H9 (cell line): ENCODE measurements around the gene TARP.
"Not testable (repeated sequence)": the region's sequence is repeated elsewhere in the genome, so short reads cannot be mapped to it uniquely, and the experiment has no call there.

Experiments
- DNase-seq: peaks from one replicate; pipeline ENCODE4 v3.0.0-alpha.2; 2017
- H2AFZ ChIP-seq: one replicate; pipeline ENCODE4 v1.6.1; 2013; ENCODE audit warnings: mild to moderate bottlenecking, low read length, control low read depth, moderate library complexity
- H2AK5ac ChIP-seq: 2 replicates; pipeline ENCODE4 v1.6.1; 2013; ENCODE audit warnings: low read length, control low read depth, mixed read lengths; ENCODE audit not compliant: insufficient read length
- H2BK120ac ChIP-seq: one replicate; pipeline ENCODE4 v1.6.1; 2013; ENCODE audit warnings: low read depth, mild to moderate bottlenecking, low read length, control low read depth, inconsistent platforms; ENCODE audit not compliant: poor library complexity, severe bottlenecking
- H2BK12ac ChIP-seq: 2 replicates; pipeline ENCODE4 v1.6.1; 2013; ENCODE audit warnings: low read length, control low read depth, mixed read lengths, low read depth; ENCODE audit not compliant: insufficient read length
- H2BK15ac ChIP-seq: 2 replicates; pipeline ENCODE4 v1.6.1; 2013; ENCODE audit warnings: low read depth, low read length, control low read depth
- H2BK20ac ChIP-seq: one replicate; pipeline ENCODE4 v1.6.1; 2013; ENCODE audit warnings: low read depth, mild to moderate bottlenecking, low read length, control low read depth, inconsistent platforms; ENCODE audit not compliant: poor library complexity, severe bottlenecking
- H2BK5ac ChIP-seq: 2 replicates; pipeline ENCODE4 v1.6.1; 2013; ENCODE audit warnings: low read length, control low read depth, mixed read lengths; ENCODE audit not compliant: insufficient read length
- H3K14ac ChIP-seq: 2 replicates; pipeline ENCODE4 v1.6.1; 2013; ENCODE audit warnings: low read length, control low read depth; ENCODE audit not compliant: insufficient read depth
- H3K18ac ChIP-seq: 2 replicates; pipeline ENCODE4 v1.6.1; 2013; ENCODE audit warnings: low read depth, mild to moderate bottlenecking, mixed read lengths, low read length, control low read depth; ENCODE audit not compliant: insufficient read length
- H3K23ac ChIP-seq: 2 replicates; pipeline ENCODE4 v1.6.1; 2013; ENCODE audit warnings: low read length, control low read depth, mixed read lengths, low read depth; ENCODE audit not compliant: insufficient read length
- H3K23me2 ChIP-seq: 2 replicates; pipeline ENCODE4 v1.6.1; 2013; ENCODE audit warnings: low read depth, mild to moderate bottlenecking, mixed read lengths, low read length, control low read depth; ENCODE audit not compliant: insufficient read length, poor library complexity, severe bottlenecking
- H3K27ac ChIP-seq: 2 replicates; pipeline ENCODE4 v1.5.1; 2013; ENCODE audit warnings: low read length, control low read depth, mixed read lengths, low read depth; ENCODE audit not compliant: insufficient read length
- H3K27me3 ChIP-seq: 2 replicates; pipeline ENCODE4 v1.6.1; 2013; ENCODE audit warnings: low read length, control low read depth, inconsistent platforms; ENCODE audit not compliant: insufficient read depth
- H3K4ac ChIP-seq: 2 replicates; pipeline ENCODE4 v1.6.1; 2013; ENCODE audit warnings: low read depth, mild to moderate bottlenecking, control low read depth, inconsistent platforms, low read length, moderate library complexity
- H3K4me1 ChIP-seq: 2 replicates; pipeline ENCODE4 v1.6.1; 2013; ENCODE audit warnings: low read length, control low read depth, inconsistent platforms; ENCODE audit not compliant: insufficient read depth
- H3K4me2 ChIP-seq: 2 replicates; pipeline ENCODE4 v1.6.1; 2013; ENCODE audit warnings: low read length, control low read depth, mixed read lengths; ENCODE audit not compliant: insufficient read length, insufficient read depth
- H3K56ac ChIP-seq: 2 replicates; pipeline ENCODE4 v1.6.1; 2013; ENCODE audit warnings: low read depth, mild to moderate bottlenecking, mixed read lengths, low read length, control low read depth; ENCODE audit not compliant: insufficient read length
- H3K79me1 ChIP-seq: 2 replicates; pipeline ENCODE4 v1.6.1; 2013; ENCODE audit warnings: low read depth, mild to moderate bottlenecking, moderate library complexity, low read length, control low read depth, inconsistent platforms; ENCODE audit not compliant: insufficient read depth, poor library complexity, severe bottlenecking
- H3K79me2 ChIP-seq: 2 replicates; pipeline ENCODE4 v1.6.1; 2013; ENCODE audit warnings: low read length, control low read depth, inconsistent platforms; ENCODE audit not compliant: insufficient read depth
- H3K9ac ChIP-seq: 2 replicates; pipeline ENCODE4 v1.6.1; 2013; ENCODE audit warnings: low read length, control low read depth, mixed read lengths; ENCODE audit not compliant: insufficient read length; ENCODE audit errors: extremely low read depth
- H3K9me3 ChIP-seq: one replicate; pipeline ENCODE4 v1.6.1; 2013; ENCODE audit warnings: low read depth, low read length, inconsistent platforms; ENCODE audit not compliant: control insufficient read depth
- H3T11ph ChIP-seq: one replicate; pipeline ENCODE4 v1.6.1; 2013; ENCODE audit warnings: mild to moderate bottlenecking, low read length, control low read depth, inconsistent platforms
- H4K20me1 ChIP-seq: one replicate; pipeline ENCODE4 v1.6.1; 2013; ENCODE audit not compliant: control insufficient read depth, insufficient read length, insufficient read depth
- H4K5ac ChIP-seq: 2 replicates; pipeline ENCODE4 v1.6.1; 2013; ENCODE audit warnings: low read depth, mild to moderate bottlenecking, mixed read lengths, low read length, control low read depth; ENCODE audit not compliant: insufficient read length
- H4K8ac ChIP-seq: replicated peaks from 2 replicates; pipeline ENCODE4 v1.6.1; 2013; ENCODE audit warnings: low read length, control low read depth, mixed read lengths, low read depth; ENCODE audit not compliant: insufficient read length
- H4K91ac ChIP-seq: 2 replicates; pipeline ENCODE4 v1.6.1; 2013; ENCODE audit warnings: low read depth, mild to moderate bottlenecking, moderate library complexity, mixed read lengths, low read length, control low read depth; ENCODE audit not compliant: insufficient read length
- H3K27ac Mint-ChIP-seq, 3 experiments: 2 replicates in 2 of 3; 3 replicates in 1 of 3; pipeline ENCODE4 v1.8.0; 2020 to 2021; ENCODE audit warnings: mixed read lengths in 3 of 3, mild to moderate bottlenecking in 1 of 3, moderate library complexity in 1 of 3
- H3K27me3 Mint-ChIP-seq: 2 replicates; pipeline ENCODE4 v1.8.0; 2021; ENCODE audit warnings: low read depth, mild to moderate bottlenecking, moderate library complexity, mixed read lengths
- H3K36me3 Mint-ChIP-seq, 3 experiments: 2 replicates in 2 of 3; 3 replicates in 1 of 3; pipeline ENCODE4 v1.8.0; 2020 to 2021; ENCODE audit warnings: low read depth in 3 of 3, mixed read lengths in 3 of 3; ENCODE audit not compliant: insufficient read depth in 1 of 3
- H3K4me1 Mint-ChIP-seq, 2 experiments: 2 replicates each; pipeline ENCODE4 v1.8.0; 2020; ENCODE audit warnings: mixed read lengths in 2 of 2
- H3K4me3 Mint-ChIP-seq, 2 experiments: 2 replicates in 1 of 2; 3 replicates in 1 of 2; pipeline ENCODE4 v1.8.0; 2020 to 2021; ENCODE audit warnings: mild to moderate bottlenecking in 2 of 2, mixed read lengths in 2 of 2, moderate library complexity in 1 of 2
- H3K9me3 Mint-ChIP-seq, 2 experiments: 2 replicates in 1 of 2; 3 replicates in 1 of 2; pipeline ENCODE4 v1.8.0; 2020; ENCODE audit warnings: mild to moderate bottlenecking in 2 of 2, mixed read lengths in 2 of 2, moderate library complexity in 1 of 2
- CTCF ChIP-seq: fragments of 200-600 bp; sonication (generic); conservative IDR thresholded peaks from 3 replicates; pipeline ENCODE4 v1.8.0; 2021; ENCODE audit warnings: antibody characterized with exemption, mild to moderate bottlenecking
- WGBS: extraction: QIAGEN DNeasy Blood & Tissue Kit; methylation state at CpG from one replicate; pipeline ENCODE4 v1.1.7; 2013; ENCODE audit warnings: missing lambda C conversion rate, low lambda C conversion rate, mixed read lengths; ENCODE audit not compliant: insufficient read length; ENCODE audit errors: extremely low coverage; 5-methylcytosine and 5-hydroxymethylcytosine counted together

TARP gene

DNA sequence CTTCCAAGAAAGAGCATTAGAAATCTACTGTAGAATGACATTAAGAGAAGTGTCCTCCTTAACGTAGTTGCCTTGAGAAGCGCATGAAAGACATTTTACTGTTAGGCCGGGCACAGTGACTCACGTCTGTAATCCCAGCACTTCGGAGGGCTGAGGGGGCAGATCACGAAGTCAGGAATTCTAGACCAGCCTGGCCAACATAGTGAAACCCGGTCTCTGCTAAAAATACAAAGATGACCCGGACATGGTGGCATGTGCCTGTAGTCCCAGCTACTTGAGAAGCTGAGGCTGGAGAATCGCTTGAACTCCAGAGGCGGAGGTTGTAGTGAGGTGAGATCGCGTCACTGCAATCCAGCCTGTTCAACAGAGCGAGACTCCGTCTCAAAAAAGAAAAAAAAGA, 28.9 kb downstream of the TARP start:
- no peak overlapping the region for H3K4me3 Mint-ChIP-seq
- WGBS: no CpG with 5 or more reads among the region's 14 CpGs

DNA sequence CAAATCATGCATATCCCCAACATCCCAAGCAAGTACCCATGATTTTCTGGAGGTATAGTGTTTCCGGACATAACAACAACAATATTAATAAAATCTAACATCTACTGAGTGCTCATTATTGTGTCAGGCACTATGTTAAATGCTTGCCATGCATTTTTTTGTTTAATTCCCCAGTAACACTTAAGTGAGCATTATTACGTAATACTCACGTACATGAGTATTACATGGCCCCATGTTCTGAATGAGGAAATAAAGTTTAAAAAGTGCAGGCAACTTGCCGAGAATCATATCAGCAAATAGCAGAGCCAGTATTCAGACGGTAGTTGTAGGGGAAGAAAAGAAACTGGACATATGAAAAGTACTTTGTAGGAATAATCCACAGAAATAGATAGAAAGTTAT, 30.1 kb downstream of the TARP start:
- not testable (repeated sequence) for H3K27me3 Mint-ChIP-seq, H2BK5ac ChIP-seq, H3T11ph ChIP-seq, H4K5ac ChIP-seq, H3K23me2 ChIP-seq, H4K20me1 ChIP-seq, H4K91ac ChIP-seq, DNase-seq, H2AK5ac ChIP-seq, H3K4me1 ChIP-seq, H3K9me3 Mint-ChIP-seq, H2BK20ac ChIP-seq, H3K4me2 ChIP-seq, H3K4ac ChIP-seq, H3K18ac ChIP-seq, H2AFZ ChIP-seq, H3K56ac ChIP-seq, H2BK12ac ChIP-seq, H2BK120ac ChIP-seq, H3K36me3 Mint-ChIP-seq, H3K4me1 Mint-ChIP-seq, H3K4me3 Mint-ChIP-seq, H3K9ac ChIP-seq, H2BK15ac ChIP-seq, H3K14ac ChIP-seq, H3K79me1 ChIP-seq, H3K23ac ChIP-seq, H3K79me2 ChIP-seq, H3K27ac Mint-ChIP-seq, H3K9me3 ChIP-seq, H3K27me3 ChIP-seq, H4K8ac ChIP-seq, H3K27ac ChIP-seq
- no CpG with 5 or more reads among the region's 5 CpGs for WGBS

More for the DNA sequence above, 28.9 kb downstream of the TARP start:
- no peaks in the 10 kb centered on the region for H3K4me1 ChIP-seq
- no peak overlapping the region for H2BK120ac ChIP-seq
- H3K27ac ChIP-seq: no peak overlapping the region
- H4K20me1 ChIP-seq: no peaks in the 10 kb centered on the region
- no peak overlapping the region for H3K14ac ChIP-seq
- no peak overlapping the region for H2BK12ac ChIP-seq
- H3K79me1 ChIP-seq: no peaks in the 10 kb centered on the region
- no peak overlapping the region for H2AFZ ChIP-seq
- H3K18ac ChIP-seq: no peak overlapping the region
- no peak overlapping the region for H4K8ac ChIP-seq
- H3K23ac ChIP-seq: no peak overlapping the region
- Mint-ChIP-seq H3K36me3 (no peaks in the 10 kb centered on the region), H3K27ac (no peak overlapping the region; a peak in 1 of 7 replicates), H3K9me3 (no peaks in the 10 kb centered on the region), H3K27me3 (no peaks in the 10 kb centered on the region), H3K4me1 (no peaks in the 10 kb centered on the region)
- no peak overlapping the region for H3K56ac ChIP-seq
- H3T11ph ChIP-seq: no peak overlapping the region
- H3K23me2 ChIP-seq: no peaks in the 10 kb centered on the region
- H4K91ac ChIP-seq: no peak overlapping the region
- H2BK20ac ChIP-seq: no peak overlapping the region
- TF ChIP-seq CTCF: no peak
- no peak overlapping the region for H2BK15ac ChIP-seq
- no peak overlapping the region for H3K4ac ChIP-seq
- H4K5ac ChIP-seq: no peak overlapping the region
- no peaks in the 10 kb centered on the region for H3K79me2 ChIP-seq
- no peak overlapping the region for H2BK5ac ChIP-seq
- no peak overlapping the region for H2AK5ac ChIP-seq
- H3K9me3 ChIP-seq: no peaks in the 10 kb centered on the region
- H3K4me2 ChIP-seq: no peak overlapping the region
- H3K9ac ChIP-seq: no peak overlapping the region
- no peak for DNase-seq
- H3K27me3 ChIP-seq: no peaks in the 10 kb centered on the region
